Measurements from ENCODE around the gene VPS13D.

DNA sequence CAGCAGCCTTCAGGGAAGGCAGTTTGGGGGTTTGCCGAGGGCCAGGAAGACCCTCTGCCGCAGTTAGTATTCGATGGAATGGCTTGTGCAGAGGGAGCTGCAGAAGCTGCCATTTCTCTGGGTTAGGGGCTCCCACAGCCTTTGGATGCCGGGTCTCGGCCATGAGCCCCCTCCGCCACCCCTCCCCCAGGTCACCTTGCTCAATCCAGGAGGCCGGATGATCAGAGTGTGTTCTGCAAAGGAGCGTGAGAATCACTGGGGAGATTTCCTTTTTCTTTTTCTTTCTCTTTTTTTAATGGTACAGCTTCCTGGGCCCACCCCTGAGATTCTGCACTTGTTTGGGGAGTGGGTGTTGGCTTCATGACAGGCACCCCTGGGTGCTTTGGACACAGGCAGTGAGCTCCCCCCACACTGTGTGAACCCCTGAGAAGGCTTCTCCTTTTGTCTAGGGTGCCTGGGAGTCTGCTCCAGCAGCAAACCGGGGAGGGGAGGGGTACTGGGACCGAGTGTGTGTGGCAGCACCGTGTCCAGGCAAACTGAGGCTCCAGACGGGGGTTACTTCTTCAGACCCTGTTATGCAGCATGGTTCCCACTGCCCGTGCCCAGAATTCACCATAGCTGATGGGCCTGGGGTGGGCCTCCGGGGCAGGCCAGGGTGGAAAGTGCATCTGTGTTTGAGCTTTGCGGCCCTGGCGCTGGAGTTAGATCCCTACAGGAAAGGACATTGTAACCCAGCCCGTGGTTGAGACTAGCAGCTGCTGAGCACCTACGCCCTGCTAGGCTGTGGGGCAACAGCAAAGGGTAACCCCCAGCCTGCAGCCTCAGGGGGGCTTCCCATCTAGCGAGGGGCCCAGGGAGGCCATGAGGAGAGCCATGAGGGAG lies 44.6 kb upstream of the VPS13D start:
- TF ChIP-seq, protein P1, sequence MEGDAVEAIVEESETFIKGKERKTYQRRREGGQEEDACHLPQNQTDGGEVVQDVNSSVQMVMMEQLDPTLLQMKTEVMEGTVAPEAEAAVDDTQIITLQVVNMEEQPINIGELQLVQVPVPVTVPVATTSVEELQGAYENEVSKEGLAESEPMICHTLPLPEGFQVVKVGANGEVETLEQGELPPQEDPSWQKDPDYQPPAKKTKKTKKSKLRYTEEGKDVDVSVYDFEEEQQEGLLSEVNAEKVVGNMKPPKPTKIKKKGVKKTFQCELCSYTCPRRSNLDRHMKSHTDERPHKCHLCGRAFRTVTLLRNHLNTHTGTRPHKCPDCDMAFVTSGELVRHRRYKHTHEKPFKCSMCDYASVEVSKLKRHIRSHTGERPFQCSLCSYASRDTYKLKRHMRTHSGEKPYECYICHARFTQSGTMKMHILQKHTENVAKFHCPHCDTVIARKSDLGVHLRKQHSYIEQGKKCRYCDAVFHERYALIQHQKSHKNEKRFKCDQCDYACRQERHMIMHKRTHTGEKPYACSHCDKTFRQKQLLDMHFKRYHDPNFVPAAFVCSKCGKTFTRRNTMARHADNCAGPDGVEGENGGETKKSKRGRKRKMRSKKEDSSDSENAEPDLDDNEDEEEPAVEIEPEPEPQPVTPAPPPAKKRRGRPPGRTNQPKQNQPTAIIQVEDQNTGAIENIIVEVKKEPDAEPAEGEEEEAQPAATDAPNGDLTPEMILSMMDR (IDR thresholded peaks at IDR 0.05): no peak
- no peak for TF ChIP-seq ELF1 (IDR thresholded peaks at IDR 0.05)
- TF ChIP-seq TAF1 (IDR thresholded peaks at IDR 0.05; ENCODE audit: borderline replicate concordance, low read depth, low read length): no peak

All from SK-N-SH (cell line).